Stimulated activated CD4-positive, alpha-beta T cell treated with anti-CD3 and anti-CD28 coated beads, Interleukin-15, amount 100 ng/mL, for 48 hours (primary cell): Measurements from ENCODE around the gene DNAJC16.

ENCODE experiments used
- DNase-seq, 2 donors: peaks; one replicate each; pipeline ENCODE4 v3.0.0-alpha.2; 2020; ENCODE audit warnings: low read depth in 2 of 2

The DNAJC16 gene

DNA sequence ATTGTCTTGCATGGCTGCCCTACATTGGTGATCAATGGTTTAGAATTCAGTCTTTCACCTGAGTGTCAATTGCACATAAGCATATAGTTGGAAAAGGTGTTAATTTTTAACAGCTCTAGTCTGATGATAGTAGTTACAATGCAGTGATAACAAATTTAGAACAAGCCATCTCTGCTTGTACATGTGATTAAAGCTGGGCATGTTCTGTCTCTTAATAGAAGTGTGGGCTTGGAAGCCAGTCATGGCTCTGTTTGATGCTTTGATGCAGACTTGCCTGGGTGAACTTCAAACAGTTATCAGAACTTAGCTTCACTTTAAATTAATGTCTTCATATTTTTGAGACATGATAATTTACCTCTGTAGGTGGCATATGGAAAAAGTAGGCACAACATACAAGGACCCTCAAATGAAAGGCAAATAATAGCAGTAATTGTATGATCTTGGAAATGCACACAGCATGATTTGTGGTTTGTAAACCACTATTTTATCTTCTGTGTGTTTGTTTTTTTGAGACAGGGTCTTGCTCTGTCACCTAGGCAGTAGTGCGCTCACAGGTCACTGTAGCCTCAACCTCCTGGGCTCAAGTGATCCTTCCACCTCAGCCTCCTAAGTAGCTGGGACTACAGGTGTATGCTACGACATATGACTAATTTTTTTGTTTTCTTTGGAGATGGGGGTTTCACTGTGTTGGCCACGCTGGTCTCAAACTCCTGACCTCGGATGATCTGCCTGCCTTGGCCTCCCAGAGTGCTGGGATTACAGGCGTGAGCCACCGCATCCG is 94.4 kb downstream of the DNAJC16 start:
- no peak for DNase-seq

DNA sequence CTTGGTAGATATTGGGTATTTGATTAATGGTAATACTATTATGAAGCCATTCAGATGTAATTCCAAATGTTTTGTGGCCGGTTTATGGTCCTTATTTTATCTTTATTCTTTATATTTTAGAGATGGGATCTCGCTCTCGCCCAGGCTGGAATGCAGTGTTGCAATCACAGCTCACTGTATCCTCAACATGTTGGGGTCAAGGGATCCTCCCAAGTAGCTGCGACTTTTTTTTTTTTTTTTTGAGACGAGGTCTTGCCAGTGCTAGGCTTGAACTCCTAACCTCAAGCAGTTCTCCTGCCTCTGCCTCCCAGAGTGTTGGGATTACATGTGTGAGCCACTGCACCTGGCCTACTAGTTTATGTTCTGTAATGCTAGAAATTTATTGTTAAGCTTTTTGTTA is 95.3 kb downstream of the DNAJC16 start:
- no peak for DNase-seq

DNA sequence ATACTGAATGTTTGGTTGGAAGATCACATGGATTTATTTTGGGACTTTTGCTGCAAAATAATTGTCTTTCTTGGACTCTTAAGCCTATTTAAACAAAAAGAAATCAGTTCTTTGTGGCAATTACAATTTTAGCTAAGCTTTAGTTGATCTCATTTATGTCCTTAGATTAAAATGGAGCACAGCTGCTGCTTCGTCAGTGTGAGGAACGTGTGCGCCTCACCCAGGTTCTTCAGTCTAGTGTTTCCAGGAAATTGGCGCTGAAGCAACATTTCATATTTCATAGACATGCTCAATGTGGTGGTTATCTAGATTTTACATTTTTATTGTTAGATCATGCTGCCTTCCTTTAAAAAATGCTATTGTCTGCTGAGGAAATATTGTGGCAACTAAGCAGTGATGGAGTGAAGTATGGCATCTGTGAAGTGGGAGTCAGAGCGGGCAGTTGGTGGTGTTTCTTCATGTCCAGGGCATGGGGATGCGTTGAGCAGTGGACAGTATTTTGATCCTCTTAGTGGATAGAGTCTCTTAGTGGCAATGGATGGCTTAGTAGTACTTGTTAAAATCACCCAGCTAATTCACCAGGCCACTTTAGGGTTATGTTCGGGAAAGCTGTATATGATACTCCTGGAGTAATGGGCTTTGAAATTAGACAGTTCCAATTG is 96.2 kb downstream of the DNAJC16 start:
- DNase-seq, result no peak

DNA sequence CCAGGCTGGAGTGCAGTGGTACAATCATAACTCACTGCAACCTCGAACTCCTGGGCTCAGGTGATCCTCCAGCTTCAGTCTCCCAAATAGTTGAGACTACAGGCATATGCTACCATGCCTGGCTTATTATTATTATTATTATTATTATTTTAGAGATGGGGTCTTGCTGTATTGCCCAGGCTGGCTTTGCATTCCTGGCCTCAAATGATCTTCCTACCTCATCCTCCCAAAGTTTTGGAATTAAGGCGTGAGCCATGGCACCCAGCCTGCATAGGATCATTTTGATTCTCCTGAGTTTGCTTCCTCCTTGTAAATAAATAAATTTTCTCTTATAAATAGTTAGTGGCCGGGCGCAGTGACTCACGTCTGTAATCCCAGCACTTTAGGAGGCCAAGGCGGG is 96.8 kb downstream of the DNAJC16 start:
- DNase-seq, result no peak

DNA sequence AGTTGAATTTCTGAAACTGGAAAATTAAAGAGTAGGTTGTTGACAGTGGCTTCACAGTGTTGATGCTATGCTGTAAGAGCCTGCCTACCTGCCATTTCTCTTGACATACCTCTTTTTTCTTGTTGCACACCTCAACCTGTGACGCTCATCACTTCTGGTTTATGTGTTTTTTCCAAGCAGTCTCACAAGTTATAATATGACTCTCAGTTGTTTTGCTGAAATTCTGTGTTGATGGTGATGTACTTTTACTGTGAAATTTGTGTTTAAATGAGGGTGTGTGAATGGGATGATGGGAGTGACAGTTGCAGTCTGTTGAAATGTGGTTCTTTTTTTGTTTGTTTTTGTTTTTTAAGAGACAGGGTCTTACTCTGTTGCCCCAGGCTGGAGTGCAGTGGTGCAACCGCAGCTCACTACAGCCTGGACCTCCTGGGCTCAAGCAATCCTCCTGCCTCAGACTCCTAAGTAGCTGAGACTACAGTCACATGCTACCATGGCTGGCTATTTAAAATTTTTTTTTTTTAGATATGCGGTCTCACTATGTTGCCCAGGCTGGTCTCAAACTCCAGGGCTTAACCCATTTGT is 97.6 kb downstream of the DNAJC16 start:
- no peak for DNase-seq

DNA sequence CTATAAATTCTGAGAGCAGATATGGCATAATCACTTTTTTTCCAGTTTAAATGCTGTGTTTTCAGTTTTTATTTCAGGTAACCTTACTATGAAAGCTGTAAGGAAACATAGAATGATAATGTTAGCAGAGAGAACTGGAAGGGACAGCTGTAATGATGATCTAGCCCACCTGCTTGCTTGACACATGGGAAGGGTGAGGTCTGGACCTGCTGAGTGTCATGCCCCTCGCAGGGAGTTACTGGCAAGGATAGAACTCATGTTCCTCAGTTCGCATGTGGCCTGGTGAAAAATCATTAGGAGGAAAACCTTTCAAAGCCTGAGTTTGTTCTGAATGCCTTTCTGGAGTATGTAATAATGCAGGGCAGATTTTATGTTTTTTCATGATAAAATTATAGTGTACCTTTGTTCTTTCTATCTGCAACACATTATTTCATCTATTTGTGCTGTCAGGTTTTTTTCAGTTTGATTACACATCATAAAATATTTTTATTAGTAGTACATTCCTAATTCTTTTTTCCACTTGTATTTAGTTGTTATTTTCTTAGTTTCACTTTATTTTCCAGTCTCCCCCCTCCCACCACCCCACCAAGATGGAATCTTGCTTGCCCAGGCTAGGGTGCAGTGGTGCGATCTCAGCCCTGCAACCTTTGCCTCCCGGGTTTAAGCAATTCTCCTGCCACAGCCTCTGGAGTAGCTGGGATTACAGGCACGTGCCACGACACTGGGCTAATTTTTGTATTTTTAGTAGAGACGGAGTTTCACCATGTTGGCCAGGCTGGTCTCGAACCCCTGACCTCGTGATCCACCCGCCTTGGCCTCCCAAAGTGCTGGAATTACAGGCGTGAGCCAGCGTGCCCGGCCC is 98.6 kb downstream of the DNAJC16 start:
- no peak for DNase-seq
